ENCODE results near the gene NFIA.

The NFIA gene

DNA sequence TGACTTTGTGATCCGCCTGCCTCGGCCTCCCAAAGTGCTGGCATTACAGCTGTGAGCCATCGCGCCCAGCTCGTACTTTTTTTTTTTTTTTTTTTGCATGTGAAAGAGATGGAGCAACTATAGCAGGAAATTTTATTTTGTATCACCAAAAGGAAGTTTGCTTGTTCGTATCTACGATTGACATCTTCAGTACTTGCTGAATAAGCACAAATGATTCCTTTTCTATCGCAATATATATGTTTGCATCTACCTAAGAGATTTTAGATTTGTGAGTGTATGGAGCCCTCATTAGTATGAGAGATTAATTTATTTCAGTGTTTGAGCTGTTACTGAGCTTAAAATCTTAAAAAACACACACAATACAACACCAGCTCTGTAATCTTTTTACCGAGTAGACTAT is 143.1 kb downstream of the NFIA start:
- no peak for DNase-seq

DNA sequence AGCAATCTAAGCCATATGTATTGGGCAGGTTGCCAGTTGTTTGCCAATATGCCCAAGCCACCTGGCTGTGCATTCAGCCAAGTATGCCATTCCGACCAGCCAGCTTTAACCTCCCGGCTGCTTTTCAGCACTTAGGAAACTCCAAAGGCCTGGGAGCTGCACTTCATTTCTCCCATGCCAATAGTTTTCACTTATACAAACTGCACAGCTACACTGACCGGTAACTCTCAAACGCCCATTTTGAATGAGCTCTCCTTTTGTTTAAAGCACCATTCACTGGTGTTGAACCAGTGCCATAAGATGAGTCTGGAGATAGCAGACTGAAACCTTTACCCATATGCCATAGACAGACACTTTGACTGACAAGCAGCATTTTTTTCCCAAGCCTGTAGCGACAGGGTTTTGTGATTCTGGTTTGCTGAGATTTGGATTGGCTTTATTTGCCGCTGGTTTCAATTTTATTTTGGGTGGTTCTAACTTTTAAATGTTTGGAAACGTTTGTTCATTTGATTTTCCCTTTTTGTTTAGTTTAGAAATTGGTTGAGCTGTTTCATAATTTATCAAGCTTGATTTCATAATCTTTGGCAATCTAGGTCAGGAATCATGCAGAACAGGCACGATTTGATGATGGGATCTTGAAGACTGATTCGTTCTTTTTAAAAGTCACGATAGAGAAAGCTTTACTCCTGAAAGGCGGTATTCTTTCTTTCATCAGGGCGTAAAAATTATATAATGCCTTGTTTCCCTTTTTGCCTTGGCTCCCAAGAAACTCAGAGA is 144.6 kb downstream of the NFIA start:
- no peak for DNase-seq

DNA sequence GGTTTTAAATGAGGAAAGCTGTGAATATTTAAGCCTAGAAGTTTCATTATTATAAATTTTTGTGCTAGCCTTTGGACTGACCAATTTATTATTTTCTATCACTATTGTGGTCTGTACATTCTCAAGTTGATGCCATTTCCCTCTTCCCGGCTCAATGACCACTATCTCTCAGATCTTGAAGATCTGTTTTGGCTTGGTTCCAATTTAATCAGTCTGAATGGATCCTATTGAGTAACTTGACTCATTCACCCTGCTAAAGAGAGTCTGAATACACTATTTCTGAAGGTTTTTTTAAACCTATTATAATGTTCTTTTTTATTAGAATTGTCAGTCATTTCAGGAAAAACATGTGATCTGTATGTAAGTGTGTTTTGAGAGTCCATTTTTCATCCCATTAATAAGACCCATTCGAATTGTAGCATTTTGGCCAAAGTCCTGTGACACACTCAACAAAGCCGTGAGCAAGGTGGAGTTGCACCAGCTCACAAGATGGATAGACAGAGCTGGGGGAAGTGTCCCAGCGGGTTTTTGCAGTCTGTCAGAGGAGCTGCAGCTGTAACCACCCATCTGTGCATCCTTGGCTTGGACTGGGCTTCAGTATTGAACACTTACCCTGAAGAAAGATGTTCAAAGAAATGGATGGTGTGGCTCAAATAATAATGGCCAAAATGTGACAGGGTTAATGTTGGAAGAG is 145.6 kb downstream of the NFIA start:
- no peak for DNase-seq

DNA sequence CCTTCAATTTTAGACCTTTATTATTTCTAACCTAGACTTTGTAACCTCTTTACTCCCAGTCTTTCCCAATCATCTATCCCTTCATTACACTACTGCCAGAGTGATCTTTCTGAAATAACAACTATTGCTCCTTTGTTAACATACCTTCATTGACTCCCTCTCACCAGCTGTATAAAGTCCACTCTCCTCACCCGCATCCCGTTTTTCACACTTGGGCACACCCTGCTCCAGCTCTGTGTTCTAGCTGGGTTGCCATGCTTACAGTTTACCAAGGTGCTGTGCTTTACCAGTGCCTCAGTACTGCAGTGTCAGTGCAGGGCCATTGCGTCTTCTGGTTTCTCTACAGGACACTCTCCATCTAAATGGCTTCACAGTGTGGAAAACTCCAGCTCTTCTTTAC is 148.2 kb downstream of the NFIA start:
- no peak for DNase-seq

DNA sequence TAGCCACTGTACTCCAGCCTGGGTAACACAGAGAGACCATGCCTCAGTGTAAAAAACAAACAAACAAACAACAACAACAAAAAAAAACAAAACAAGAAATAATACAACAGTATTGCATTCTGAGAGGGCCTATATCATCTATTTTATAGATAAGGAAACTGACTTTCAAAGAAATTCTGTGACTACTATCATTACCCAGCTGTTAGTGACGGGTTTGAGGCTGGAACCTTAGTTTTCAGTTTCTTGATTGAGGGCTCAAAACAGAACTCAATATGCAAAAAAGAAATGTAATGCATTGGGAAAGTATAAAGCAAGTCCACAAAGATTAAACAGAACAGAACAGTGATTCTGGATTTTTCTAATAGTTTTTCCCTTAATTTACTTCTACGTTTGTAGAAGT is 149.4 kb downstream of the NFIA start:
- DNase-seq, result no peak

DNA sequence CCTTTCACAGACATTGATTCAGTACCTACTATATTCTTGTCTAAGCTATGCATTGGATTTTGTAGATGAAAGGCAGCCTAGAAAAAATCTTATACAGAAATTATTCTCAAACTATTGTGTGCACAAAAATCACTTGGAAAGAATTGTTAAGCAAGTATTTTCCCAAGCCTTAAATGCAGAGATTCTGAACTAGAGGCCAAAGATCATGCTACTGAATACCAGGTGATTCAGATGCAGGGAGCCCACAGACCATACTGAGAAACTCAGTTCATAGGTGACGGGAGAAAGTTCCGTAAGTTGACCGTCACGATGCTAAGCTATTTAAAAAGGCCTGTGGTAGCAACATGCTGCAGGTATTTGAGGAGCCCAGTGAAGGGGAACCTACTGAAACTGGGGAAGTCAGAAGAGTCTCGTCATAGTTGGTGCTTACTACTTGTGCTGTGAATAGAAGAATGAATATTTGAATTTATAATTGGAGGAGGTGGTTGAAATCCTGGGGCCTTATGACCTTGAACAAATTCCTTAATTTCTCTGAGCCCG is 150.8 kb downstream of the NFIA start:
- no peak for DNase-seq

DNA sequence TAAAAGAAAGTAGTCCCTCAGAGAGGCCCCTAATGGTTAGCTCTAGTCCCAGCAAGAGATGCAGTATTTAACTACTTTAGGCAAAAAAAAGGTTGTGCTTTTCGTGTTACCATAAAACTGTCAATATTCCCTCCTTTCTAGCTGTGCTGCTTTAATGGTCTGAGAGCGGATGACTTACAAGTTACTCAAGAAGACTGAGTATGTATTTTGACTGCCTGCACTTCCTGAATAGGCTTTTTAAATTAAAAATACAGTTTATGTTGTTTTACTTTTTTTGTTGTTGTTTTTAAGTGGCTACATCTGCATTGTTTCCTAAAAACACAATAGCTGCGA is 152.2 kb downstream of the NFIA start:
- no peak for DNase-seq

DNA sequence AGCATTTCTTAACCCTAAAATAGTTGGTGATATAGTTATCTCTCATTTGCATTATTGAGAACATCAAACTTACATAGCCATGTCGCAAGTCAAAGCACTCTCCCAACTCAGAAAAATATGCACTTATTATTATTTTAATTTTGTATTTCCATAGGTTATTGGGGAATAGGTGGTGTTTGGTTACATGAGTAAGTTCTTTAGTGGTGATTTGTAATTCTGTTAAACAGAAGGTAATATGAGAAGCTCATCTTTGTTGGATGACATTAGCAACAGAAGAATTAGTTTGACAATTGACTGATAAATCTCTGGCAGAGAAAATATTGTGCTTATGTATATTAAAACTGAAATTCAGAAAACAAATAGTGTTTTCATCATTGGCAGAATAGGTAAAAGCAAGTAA is 154.8 kb downstream of the NFIA start:
- DNase-seq, result no peak

DNA sequence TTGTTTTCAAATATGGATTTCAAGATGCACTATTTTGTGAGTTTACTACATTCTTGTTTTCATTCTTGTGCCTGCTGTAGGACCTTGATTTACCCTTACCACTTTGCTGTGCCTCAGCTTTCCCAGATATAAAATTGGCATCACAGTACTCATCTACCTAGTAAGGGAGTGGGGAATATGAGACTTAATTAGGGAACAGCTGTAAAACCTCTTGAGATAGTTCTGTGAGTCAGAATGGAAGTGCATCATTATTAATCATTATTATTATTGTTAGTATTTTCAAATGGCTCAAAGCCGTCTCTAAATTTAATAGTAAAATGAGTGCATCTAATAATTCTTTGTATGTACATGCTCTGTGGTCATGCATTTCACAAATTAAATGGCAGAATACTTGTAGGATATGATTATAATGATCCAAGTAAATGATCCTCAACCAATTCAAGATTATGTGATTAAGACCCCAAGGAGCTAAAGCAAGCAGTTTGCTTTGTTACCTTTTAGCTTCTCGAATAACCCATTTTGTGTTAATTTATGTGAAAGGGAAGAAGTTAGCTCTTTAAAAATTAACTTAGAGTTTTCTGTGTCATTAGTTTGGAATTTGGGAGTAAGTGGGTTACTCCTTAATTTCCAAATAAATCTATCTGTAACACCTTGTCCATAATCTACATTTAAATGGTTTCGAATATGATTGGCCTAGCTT is 155.4 kb downstream of the NFIA start:
- DNase-seq, result no peak

DNA sequence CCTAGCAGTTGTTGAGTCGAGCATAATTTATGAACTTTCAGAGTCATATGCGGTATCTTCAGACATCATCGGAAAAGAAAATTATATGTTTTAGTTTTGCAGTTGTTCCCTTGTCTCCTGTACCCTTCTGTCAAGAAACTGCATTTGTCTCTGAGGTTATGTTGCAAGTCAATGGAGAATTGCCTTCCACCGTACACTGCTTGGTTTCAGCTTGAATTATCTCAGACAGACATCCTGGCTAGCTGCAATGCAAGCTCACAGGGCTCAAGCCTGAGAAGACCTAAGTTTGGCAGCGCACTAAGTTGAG is 156.0 kb downstream of the NFIA start:
- no peak for DNase-seq

DNA sequence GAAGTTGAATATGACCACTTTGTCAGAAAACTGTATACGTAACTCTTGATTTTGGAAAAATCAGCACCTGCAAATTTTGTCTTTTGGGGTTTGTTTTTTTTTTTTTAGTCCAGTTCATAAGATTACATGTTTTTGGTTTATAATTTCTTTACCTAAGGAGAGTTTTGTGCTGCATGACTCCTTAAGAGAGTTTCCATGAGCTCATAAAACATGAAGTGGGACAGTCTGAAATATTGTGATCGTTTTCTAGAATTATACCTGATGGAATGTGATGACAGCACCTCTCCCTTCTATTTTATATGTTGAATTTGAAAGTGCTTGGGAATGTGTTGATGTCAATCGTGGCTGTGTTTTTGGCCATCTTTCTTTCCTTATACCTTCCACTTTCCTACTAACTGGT is 158.5 kb downstream of the NFIA start:
- no peak for DNase-seq

DNA sequence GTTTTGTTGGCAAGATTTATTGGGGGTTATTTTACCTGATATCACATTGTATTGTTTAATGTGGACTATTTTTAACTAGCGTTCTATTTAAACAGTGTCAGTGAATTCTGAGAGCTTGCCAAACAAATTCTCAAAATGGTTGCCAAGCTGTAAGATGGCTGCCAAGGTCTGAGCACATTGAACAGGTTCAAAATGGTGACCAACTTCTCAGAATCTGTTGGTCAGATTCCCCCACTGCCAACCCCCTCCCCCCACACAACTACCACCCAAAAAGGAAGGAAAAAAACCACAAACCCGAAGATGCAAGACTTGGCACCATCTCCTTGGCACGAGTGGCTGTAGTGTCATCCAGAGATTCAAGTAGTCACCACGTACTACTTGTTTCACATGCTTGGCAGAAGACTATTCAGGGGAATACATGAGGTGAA is 159.1 kb downstream of the NFIA start:
- no peak for DNase-seq

DNA sequence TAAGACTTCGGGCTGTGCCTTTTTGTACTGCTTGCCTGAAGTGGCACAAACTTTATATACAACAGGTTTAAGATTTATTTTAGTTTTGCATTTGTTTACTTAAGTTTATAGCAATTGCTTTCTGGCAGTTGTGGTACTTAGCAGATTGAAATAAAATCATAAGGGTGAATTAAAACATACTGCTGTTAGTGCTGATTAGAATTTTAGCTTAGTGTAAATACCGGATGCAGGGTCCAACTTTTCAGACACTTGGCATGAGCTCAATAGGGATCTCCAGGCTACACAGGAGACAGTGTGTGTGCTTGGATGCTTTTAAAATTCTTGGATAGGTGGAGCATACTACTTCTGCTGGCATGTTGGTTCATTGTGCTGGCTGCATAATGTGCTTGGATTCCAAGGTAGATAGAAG is 159.6 kb downstream of the NFIA start:
- DNase-seq, result no peak

DNA sequence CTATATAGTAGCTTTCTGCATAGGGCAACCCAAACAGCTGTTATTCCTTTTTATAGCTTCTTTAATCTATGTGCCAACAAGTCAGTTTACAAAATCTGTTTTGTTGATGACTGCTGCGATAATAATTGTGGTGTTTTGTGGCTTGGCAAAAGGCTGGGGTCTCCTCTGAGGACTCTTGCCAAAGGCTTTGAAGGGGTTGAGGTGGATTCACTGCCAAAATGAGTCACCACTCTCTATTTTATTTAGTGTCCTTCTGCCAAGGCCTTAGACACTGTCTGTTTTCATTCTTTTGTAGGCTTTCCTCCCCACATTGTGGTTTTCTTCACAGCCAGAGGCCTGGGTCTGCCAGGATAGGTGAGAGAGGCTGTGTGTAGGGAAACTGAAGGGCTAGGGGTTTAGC is 161.8 kb downstream of the NFIA start:
- DNase-seq, result no peak

DNA sequence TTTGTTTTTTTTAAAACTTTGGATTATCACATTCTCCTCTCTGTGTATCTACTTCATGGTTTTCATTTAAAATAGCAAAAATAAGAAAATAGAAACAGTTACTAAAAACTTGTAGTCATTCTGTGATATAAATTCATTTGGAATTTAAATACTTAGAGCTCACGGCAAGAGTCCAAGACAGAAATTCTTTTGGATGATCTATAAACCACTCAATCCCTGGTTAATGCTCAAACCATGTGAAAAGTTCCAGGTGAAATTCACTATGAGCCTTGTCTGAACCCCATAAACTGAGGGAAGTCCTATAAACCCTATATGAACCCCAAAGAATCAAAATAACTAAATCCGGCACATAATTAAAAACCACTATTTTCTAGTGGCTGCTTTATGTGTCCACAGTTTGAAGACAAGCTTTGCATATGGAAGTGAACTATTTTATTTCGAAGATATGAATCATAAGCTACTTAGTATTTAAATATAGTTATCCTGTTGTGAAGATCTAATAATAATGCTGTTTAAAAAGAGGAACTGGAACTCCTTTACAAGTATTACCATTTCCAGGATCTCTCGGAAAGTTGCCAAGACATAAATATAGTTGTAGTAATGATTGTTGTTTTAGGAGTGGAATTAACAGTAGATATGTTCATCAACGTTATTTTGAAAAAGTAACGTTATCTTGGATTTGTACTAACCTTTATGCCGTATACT is 163.5 kb downstream of the NFIA start:
- no peak for DNase-seq

DNA sequence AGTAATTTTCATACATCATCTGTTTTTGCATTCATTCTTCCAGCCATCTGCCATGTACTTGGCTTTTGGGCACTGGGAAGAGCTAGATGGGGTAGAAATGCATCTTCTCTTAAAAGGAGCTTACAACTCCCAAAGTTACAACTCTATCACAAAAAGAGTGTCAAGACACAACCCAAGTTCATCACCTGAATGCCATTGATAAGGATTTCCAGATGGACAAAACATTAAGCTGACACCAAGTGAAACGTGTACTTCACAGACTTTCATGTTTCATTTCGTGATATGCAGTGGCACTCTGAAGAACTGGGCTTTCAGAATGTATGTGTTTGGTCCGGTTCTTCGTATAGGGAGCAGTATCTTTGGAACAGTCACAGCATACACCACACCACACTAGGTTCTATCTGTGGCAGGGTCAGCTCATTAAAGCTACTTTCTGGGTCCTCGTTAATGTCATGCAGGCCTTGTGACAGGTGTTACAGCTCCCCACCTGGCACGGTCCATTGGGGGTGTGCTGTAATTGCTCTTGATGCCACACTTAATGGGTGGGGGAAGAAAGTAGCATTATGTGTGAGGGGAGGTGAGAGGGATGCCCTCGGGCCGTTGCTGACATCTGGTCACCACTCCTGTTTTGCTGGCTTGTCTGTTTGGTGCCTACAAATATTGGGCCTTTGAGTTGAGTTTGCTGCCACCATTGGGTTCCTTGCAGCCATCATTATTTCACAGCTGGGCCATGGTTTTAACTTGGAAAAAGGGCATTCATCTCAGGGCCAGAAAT is 164.9 kb downstream of the NFIA start:
- no peak for DNase-seq

DNA sequence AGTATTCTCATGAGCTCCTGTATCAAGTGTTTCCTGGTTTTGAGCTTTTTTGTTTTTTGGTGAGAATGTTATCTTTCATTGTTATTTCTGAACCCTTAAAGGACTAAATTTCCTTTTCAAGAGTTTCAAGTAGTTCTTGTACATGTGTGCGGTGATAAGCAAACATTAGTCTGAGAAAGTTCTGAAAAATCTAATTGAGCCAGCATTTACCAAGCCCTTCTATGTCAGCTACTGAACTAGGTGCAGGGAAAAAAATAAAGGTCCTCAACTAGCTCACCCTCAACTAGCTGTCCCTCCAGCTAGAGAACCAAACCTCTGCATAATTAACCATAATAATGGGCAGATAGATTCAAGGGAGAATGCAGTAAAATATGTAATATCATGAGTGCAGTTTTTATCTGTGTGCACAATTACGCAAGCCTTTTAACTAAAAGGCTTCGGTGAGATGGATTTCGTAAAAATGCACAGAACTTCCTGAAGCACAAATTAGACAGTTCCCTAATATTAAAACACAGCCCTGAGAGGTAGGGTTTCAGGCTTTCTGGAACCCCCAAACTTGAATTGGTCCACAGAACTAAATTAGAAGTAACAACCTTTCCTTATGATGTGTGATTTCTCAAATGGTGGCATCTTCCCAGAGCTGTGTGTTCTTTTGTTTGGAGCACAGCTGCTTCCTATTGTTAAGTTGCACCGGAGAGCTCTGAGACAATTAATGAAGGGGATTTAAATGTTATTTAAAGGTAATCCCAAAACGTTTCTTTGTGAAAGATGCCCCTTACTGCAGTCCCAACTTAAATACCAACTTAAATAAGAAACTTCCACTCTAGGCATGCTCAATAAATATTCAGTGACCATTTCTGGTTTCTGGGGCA is 165.8 kb downstream of the NFIA start:
- DNase-seq, result no peak

DNA sequence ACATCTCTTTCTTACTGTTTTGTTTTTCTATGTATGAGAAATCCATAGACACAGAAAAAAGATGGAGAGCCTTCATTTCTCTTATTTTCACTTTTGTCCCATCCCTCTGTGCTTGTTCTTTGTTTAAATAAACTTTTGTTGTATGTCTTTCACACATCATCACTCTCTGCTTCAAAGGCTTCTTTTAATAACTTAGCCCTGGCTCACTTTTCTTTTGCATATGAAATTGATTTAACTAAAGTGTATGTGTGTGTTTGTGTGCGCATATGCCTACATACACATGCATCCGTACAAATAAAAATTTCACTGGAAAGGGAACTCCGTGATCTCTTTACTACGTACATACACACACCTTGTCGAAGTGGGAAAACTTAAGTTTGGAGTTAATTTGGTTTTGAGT is 168.6 kb downstream of the NFIA start:
- no peak for DNase-seq

DNA sequence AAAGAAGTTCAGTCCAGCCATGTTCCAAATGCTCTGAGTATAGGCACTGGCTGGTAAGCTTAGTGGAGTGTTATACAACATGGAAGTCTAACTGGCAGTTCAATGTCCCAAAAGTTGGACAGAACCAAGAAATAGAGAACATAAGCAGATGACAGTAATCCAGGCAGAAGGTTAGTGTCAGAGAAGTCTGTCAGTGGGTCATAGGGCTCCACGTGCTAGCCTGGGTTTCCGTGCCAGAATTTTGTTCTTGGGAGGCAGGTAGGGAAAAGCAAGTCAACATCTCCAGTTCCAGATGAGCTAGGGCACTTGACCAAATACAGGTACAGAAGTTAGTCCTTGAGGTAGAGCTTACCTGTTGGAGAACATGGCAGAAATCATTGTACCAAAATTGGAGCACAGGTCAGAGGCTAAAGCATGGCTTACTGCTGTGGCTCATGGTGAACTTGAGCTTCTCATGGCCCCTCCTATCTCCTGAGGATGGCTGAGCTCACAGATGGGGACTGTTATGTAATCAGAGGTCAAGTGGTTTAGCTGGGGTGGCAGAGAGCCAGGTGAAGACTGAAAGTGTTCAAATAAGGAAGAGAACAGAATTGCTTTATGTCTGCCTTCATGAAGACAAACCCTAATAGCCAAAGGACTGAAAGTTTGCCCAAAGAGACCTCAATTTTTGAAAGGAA is 170.8 kb downstream of the NFIA start:
- peak in 1 of 2 donors; percentile 1 for DNase-seq

DNA sequence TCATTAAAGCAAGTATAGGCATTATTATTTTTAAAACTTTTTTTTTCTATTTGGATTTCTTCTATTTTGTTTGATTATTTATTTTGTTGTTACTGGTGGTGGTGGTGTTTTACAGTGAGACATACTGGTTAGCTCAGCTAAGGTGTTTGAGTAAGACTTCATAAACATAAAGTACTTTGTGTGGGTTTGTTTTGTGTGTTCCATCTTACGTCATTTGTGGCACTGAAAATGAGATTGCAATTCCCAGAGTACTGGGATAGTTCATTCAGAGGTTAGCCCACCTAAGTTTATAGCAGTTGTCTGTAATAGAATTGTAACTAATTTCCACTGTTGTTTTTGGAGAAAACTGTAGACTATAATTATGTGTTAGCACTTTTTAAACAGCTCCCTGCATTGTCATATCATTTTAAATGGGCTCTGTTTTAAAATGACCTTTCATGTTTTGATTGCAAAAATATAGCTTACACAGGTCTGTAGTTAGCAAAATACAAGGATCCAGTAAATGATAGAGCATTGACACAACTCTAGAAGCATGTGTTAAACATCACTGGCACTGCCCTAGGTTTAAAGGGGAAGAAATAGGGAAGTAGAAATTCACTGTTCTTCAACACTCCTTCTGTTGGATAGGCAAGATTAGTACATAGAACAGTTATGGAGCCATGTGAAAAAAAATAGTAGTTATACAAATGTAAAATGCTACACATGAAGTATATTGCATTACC is 171.7 kb downstream of the NFIA start:
- DNase-seq, result no peak

All from bone marrow (tissue), 2 donors.